ENCODE data around the gene DSC3.

- no peak for TF ChIP-seq CTCF (IDR thresholded peaks at IDR 0.05)
- no peak for TF ChIP-seq POLR2A (IDR thresholded peaks at IDR 0.05)
These were observed 4.4 kb upstream of the DSC3 start for GRCh38 chr18:31046916-31047315.
